ENCODE data around the gene UQCRC2. TPM values are rescaled to one million over a fixed set of nuclear protein-coding genes. Genes with fewer than 3 reads are reported as not detected.

UQCRC2 gene
- total and polyA plus RNA-seq, 9 donors = 101 to 325 (median 164) TPM

- Histone ChIP-seq H3K27me3 (no peaks in the 10 kb centered on the region), H3K9me3 (no peaks in the 10 kb centered on the region), H3K36me3 (no peaks in the 10 kb centered on the region), H3K4me3 (no peak overlapping the region), H3K27ac (no peak overlapping the region), H3K4me1 (ENCODE audit: insufficient read depth) (no peaks in the 10 kb centered on the region)
- intact Hi-C loops (cut with DNase I) = no loop called here
- no peak for DNase-seq
- WGBS, 3 donors = 90 to 93% (median 93%) methylated on average over 4 of the region's 4 CpGs
- TF ChIP-seq EP300 (IDR thresholded peaks at IDR 0.05) (no peak), POLR2A (IDR thresholded peaks at IDR 0.05) (no peak), CTCF (IDR thresholded peaks at IDR 0.05) (no peak)
These were observed 18.7 kb downstream of the UQCRC2 start for GRCh38 chr16:21971856-21972255.

GRCh38 chr16:21973945-21974344 lies 20.8 kb downstream of the UQCRC2 start:
- WGBS, 3 donors = 88 to 96% (median 96%) methylated on average over 2 of the region's 2 CpGs
- H3K9me3 ChIP-seq = no peaks in the 10 kb centered on the region
- H3K36me3 ChIP-seq = no peaks in the 10 kb centered on the region
- H3K27me3 ChIP-seq = no peaks in the 10 kb centered on the region
- H3K4me1 ChIP-seq (ENCODE audit: insufficient read depth) = no peaks in the 10 kb centered on the region
- intact Hi-C loops (cut with DNase I) = no loop called here
- no peak for DNase-seq
- TF ChIP-seq POLR2A (IDR thresholded peaks at IDR 0.05) = no peak
- no peak for TF ChIP-seq CTCF (IDR thresholded peaks at IDR 0.05)
- TF ChIP-seq EP300 (IDR thresholded peaks at IDR 0.05) = no peak
- H3K4me3 ChIP-seq = no peak overlapping the region
- no peak overlapping the region for H3K27ac ChIP-seq

GRCh38 chr16:21980032-21980431 lies 26.9 kb downstream of the UQCRC2 start:
- Histone ChIP-seq H3K27ac (no peak overlapping the region), H3K4me3 (no peak overlapping the region), H3K9me3 (no peaks in the 10 kb centered on the region), H3K36me3 (no peaks in the 10 kb centered on the region), H3K4me1 (ENCODE audit: insufficient read depth) (no peaks in the 10 kb centered on the region), H3K27me3 (no peaks in the 10 kb centered on the region)
- intact Hi-C loops (cut with DNase I) = no loop called here
- DNase-seq = no peak
- TF ChIP-seq POLR2A (IDR thresholded peaks at IDR 0.05) = no peak
- TF ChIP-seq EP300 (IDR thresholded peaks at IDR 0.05) = no peak
- TF ChIP-seq CTCF (IDR thresholded peaks at IDR 0.05) = no peak
- 80 to 87% (median 85%) methylated on average over 4 of the region's 4 CpGs for WGBS, 3 donors

- H3K9me3 ChIP-seq = no peaks in the 10 kb centered on the region
- 90 to 94% (median 93%) methylated on average over 5 of the region's 5 CpGs for WGBS, 3 donors
- DNase-seq = no peak
- H3K27ac ChIP-seq = no peak overlapping the region
- H3K27me3 ChIP-seq = no peaks in the 10 kb centered on the region
- no peaks in the 10 kb centered on the region for H3K36me3 ChIP-seq
- intact Hi-C loops (cut with DNase I) = no loop called here
- H3K4me3 ChIP-seq = no peak overlapping the region
- TF ChIP-seq EP300 (IDR thresholded peaks at IDR 0.05) (no peak), CTCF (IDR thresholded peaks at IDR 0.05) (no peak), POLR2A (IDR thresholded peaks at IDR 0.05) (no peak)
- no peaks in the 10 kb centered on the region for H3K4me1 ChIP-seq (ENCODE audit: insufficient read depth)
These were observed 28.9 kb downstream of the UQCRC2 start for GRCh38 chr16:21982108-21982507.
